NT2/D1 (cell line): ENCODE results near the gene ENDOD1.

Experiments
- SUZ12 ChIP-seq: IDR thresholded peaks from 2 replicates; pipeline ENCODE4 v1.6.1; 2011; ENCODE audit not compliant: insufficient read length, insufficient read depth; ENCODE audit errors: extremely low read depth
- YY1 ChIP-seq: IDR thresholded peaks from 2 replicates; pipeline ENCODE4 v1.6.1; 2011; ENCODE audit not compliant: insufficient read length, insufficient read depth
- ZNF274 ChIP-seq: IDR thresholded peaks from 2 replicates; pipeline ENCODE4 v1.6.1; 2011; ENCODE audit warnings: mild to moderate bottlenecking, low read depth, low read length

- TF ChIP-seq YY1 (no peak), ZNF274 (no peak), SUZ12 (no peak)
Observed at GRCh38 chr11:95102733-95103132, 13.1 kb downstream of the ENDOD1 start.
